HepG2 (cell line): ENCODE measurements around the gene DDR1. TPM values are rescaled to one million over a fixed set of nuclear protein-coding genes. Genes with fewer than 3 reads are reported as not detected.

ENCODE experiments used
- AHR ChIP-seq: IDR thresholded peaks from 2 replicates; pipeline ENCODE4 v1.6.1; 2018; ENCODE audit warnings: missing genetic modification reagents, missing compliant biosample characterization
- CENPBD1 ChIP-seq: sonication (generic); formaldehyde crosslinking; IDR thresholded peaks from 2 replicates; pipeline ENCODE4 v1.8.0; 2022; ENCODE audit warnings: missing genetic modification reagents, low read depth, mild to moderate bottlenecking, borderline replicate concordance
- DMAP1 ChIP-seq: IDR thresholded peaks from 2 replicates; pipeline ENCODE4 v1.6.1; 2016
- FOXO4 ChIP-seq: sonication (generic); formaldehyde crosslinking; conservative IDR thresholded peaks from 2 replicates; pipeline ENCODE4 v1.8.1; 2023; ENCODE audit warnings: missing genetic modification reagents
- KDM4B ChIP-seq: sonication (generic); formaldehyde crosslinking; IDR thresholded peaks from 2 replicates; pipeline ENCODE4 v1.4.0; 2020; ENCODE audit warnings: missing genetic modification reagents
- MTA3 ChIP-seq: sonication (generic); formaldehyde crosslinking; IDR thresholded peaks from 2 replicates; pipeline ENCODE4 v1.4.0; 2020; ENCODE audit warnings: missing genetic modification reagents
- NCOA1 ChIP-seq: sonication (generic); formaldehyde crosslinking; IDR thresholded peaks from 2 replicates; pipeline ENCODE4 v1.9.0; 2021; ENCODE audit warnings: missing genetic modification reagents
- NFATC3 ChIP-seq: sonication (generic); formaldehyde crosslinking; IDR thresholded peaks from 2 replicates; pipeline ENCODE4 v1.5.1; 2020; ENCODE audit warnings: mild to moderate bottlenecking, missing genetic modification reagents
- NR2F2 ChIP-seq: IDR thresholded peaks from 2 replicates; pipeline ENCODE4 v1.6.1; 2012; ENCODE audit warnings: low read depth, inconsistent platforms, borderline replicate concordance
- PCBP2 ChIP-seq: fragments of 200-400 bp; formaldehyde crosslinking; optimal IDR thresholded peaks from 2 replicates; pipeline ENCODE3; 2018; ENCODE audit warnings: low read length, low read depth; ENCODE audit not compliant: poor library complexity, severe bottlenecking
- RBM39 ChIP-seq: fragments of 200-400 bp; formaldehyde crosslinking; IDR thresholded peaks from one replicate; pipeline ENCODE4 v1.6.1; 2018; ENCODE audit warnings: antibody characterized with exemption, mild to moderate bottlenecking, low read depth, low read length; ENCODE audit not compliant: poor library complexity, severe bottlenecking
- SMYD3 ChIP-seq: sonication (generic); formaldehyde crosslinking; IDR thresholded peaks from 2 replicates; pipeline ENCODE4 v1.8.1; 2023; ENCODE audit warnings: mild to moderate bottlenecking, missing genetic modification reagents
- SRSF9 ChIP-seq: fragments of 200-400 bp; formaldehyde crosslinking; IDR thresholded peaks from 2 replicates; pipeline ENCODE4 v1.6.1; 2018; ENCODE audit warnings: borderline replicate concordance, mild to moderate bottlenecking, low read depth, low read length; ENCODE audit not compliant: insufficient read depth, poor library complexity, severe bottlenecking
- TBX3 ChIP-seq: fragments of 450-650 bp; IDR thresholded peaks from 2 replicates; pipeline ENCODE4 v1.6.1; 2017; ENCODE audit warnings: antibody characterized with exemption, mild to moderate bottlenecking, inconsistent platforms, borderline replicate concordance
- TGIF2 ChIP-seq: IDR thresholded peaks from 2 replicates; pipeline ENCODE4 v1.6.1; 2016; ENCODE audit warnings: control low read depth, missing compliant biosample characterization
- THAP11 ChIP-seq: IDR thresholded peaks from 2 replicates; pipeline ENCODE4 v1.6.1; 2016; ENCODE audit warnings: missing biosample characterization, missing genetic modification reagents
- TOPORS ChIP-seq: sonication (generic); formaldehyde crosslinking; IDR thresholded peaks from 2 replicates; pipeline ENCODE4 v1.8.0; 2023; ENCODE audit warnings: mild to moderate bottlenecking, missing genetic modification reagents
- ZBTB21 ChIP-seq: sonication (generic); formaldehyde crosslinking; IDR thresholded peaks from 2 replicates; pipeline ENCODE4 v1.4.0; 2020; ENCODE audit warnings: missing genetic modification reagents
- ZNF253 ChIP-seq: sonication (generic); formaldehyde crosslinking; IDR thresholded peaks from 2 replicates; pipeline ENCODE4 v1.8.0; 2022; ENCODE audit warnings: mild to moderate bottlenecking, missing genetic modification reagents, borderline replicate concordance
- ZNF530 ChIP-seq: sonication (generic); formaldehyde crosslinking; IDR thresholded peaks from 2 replicates; pipeline ENCODE4 v1.5.0; 2020; ENCODE audit warnings: low read depth, mild to moderate bottlenecking, missing genetic modification reagents
- ZNF556 ChIP-seq: sonication (generic); formaldehyde crosslinking; IDR thresholded peaks from 2 replicates; pipeline ENCODE4 v1.4.0; 2020; ENCODE audit warnings: mild to moderate bottlenecking, missing genetic modification reagents, borderline replicate concordance
- ZNF562 ChIP-seq: sonication (generic); formaldehyde crosslinking; IDR thresholded peaks from 2 replicates; pipeline ENCODE4 v1.8.0; 2022; ENCODE audit warnings: missing genetic modification reagents, borderline replicate concordance
- ZNF670 ChIP-seq: sonication (generic); formaldehyde crosslinking; IDR thresholded peaks from 2 replicates; pipeline ENCODE4 v1.8.0; 2022; ENCODE audit warnings: mild to moderate bottlenecking, missing genetic modification reagents, borderline replicate concordance
- ZNF704 ChIP-seq: sonication (generic); formaldehyde crosslinking; IDR thresholded peaks from 2 replicates; pipeline ENCODE4 v1.8.1; 2023; ENCODE audit warnings: mild to moderate bottlenecking, inconsistent platforms, moderate library complexity, missing genetic modification reagents, borderline replicate concordance
- ZNF709 ChIP-seq: sonication (generic); formaldehyde crosslinking; IDR thresholded peaks from 2 replicates; pipeline ENCODE4 v1.5.0; 2020; ENCODE audit warnings: mild to moderate bottlenecking, missing genetic modification reagents
- polyA plus RNA-seq, 8 experiments: library from polyadenylated mRNA; depleted of rRNA in 3 of 8; stranded (reverse) in 7 of 8; unstranded in 1 of 8; fragments of >200 nt; fragmentation: Illumina TruSeq in 4 of 8; extraction: Trizol in 4 of 8; gene quantifications; 2 replicates each; pipeline versions ENCODE4 v1.2.1 to v1.2.3, GENCODE V29; 2011 to 2016; ENCODE audit warnings: low read depth in 4 of 8, missing spikeins in 1 of 8, mixed read lengths in 1 of 8; ENCODE audit not compliant: insufficient read depth in 1 of 8
- total RNA-seq, 5 experiments: library from RNA; depleted of rRNA; stranded (reverse); fragments of >200 nt; fragmentation: Illumina TruSeq; extraction: Trizol; gene quantifications; 2 replicates each; pipeline ENCODE4 v1.2.3, GENCODE V29; 2016; ENCODE audit warnings: low read depth in 1 of 5
- TF ChIP-seq, protein P1 (sequence below): sonication (generic); formaldehyde crosslinking; IDR thresholded peaks from 2 replicates; pipeline ENCODE4 v1.4.0; 2020; ENCODE audit warnings: missing genetic modification reagents

The DDR1 gene
- total and polyA plus RNA-seq, 2 of the 13 experiments (the other 11 are each of a cell fraction or from before 2014, with no cell fraction given): 16.7 to 20.2 TPM

DNA sequence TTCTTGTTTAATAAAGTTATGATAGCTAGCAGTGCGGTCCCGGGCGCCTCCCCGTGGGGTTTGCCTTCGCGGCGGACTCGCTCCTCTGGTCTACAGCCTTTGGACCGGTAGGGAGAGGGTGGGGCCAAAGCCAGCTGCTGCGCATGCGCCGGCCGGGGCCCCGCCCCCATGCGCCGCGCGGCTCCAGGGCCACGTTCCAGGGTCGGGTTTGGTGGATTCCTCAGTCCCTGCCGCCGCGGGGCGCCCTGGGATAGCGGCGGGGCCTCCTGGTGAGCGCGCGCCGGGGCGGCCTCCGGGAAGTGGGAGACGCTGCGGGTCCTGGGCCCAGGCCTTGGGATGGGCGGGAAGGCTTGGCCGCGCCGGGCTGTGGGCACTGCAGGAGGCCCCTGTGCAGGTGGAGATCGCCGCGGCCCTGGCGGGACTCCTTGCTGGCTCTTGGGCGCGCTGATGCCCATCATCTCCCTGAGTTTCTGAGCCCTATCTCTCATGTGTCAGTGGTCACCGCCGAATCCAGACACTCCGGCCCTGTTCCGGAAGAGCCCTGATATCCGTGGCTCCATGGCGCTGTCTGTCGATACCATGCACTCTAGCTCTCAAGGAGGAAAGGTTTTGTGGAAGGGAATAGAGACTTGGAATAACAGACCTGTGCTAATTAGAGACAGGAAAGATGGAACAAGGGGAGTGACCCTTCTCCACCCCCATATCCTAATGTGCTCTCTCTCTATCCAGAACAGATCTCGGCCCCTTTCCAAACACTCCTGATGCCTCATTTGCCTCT, 29.9 kb downstream of the DDR1 start, which contains the start of gene VARS2 (continued):
- TF ChIP-seq RBM39: peak; percentile 96
- TF ChIP-seq THAP11 (CRISPR knock-in tag): peak; percentile 91
- peak; percentile 86 for TF ChIP-seq TGIF2 (CRISPR knock-in tag)
- no peak for TF ChIP-seq CENPBD1 (CRISPR knock-in tag)
- peak; percentile 60; the same call in 1 of the 2 replicates for TF ChIP-seq KDM4B (CRISPR knock-in tag)
- peak; percentile 98; the same call in 1 of the 2 replicates for TF ChIP-seq ZNF670 (CRISPR knock-in tag)
- TF ChIP-seq, protein P1, sequence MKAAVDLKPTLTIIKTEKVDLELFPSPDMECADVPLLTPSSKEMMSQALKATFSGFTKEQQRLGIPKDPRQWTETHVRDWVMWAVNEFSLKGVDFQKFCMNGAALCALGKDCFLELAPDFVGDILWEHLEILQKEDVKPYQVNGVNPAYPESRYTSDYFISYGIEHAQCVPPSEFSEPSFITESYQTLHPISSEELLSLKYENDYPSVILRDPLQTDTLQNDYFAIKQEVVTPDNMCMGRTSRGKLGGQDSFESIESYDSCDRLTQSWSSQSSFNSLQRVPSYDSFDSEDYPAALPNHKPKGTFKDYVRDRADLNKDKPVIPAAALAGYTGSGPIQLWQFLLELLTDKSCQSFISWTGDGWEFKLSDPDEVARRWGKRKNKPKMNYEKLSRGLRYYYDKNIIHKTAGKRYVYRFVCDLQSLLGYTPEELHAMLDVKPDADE (CRISPR knock-in tag): 0 out of 2 replicates have a peak, but pooled peaks have one; percentile 54
- no peak; the same call in 1 of the 2 replicates for TF ChIP-seq ZNF253
- peak; percentile 97 for TF ChIP-seq AHR (CRISPR knock-in tag)
- peak; percentile 64; the same call in 1 of the 2 replicates for TF ChIP-seq ZNF562 (CRISPR knock-in tag)
- TF ChIP-seq NFATC3 (CRISPR knock-in tag): no peak
- TF ChIP-seq FOXO4 (CRISPR knock-in tag): 0 out of 2 replicates have a peak, but pooled peaks have one; percentile 91
- TF ChIP-seq DMAP1 (CRISPR knock-in tag): peak; percentile 89
- TF ChIP-seq ZBTB21 (CRISPR knock-in tag): peak; percentile 28; the same call in 1 of the 2 replicates
- TF ChIP-seq NR2F2: 0 out of 2 replicates have a peak, but pooled peaks have one; percentile 11
- peak; percentile 91 for TF ChIP-seq ZNF709 (CRISPR knock-in tag)
- 0 out of 2 replicates have a peak, but pooled peaks have one; percentile 62 for TF ChIP-seq ZNF530 (CRISPR knock-in tag)
- peak; percentile 72; the same call in 1 of the 2 replicates for TF ChIP-seq SMYD3 (CRISPR knock-in tag)
- TF ChIP-seq ZNF556 (CRISPR knock-in tag): peak; percentile 69; the same call in 1 of the 2 replicates
- TF ChIP-seq SRSF9: no peak
- peak; percentile 98 for TF ChIP-seq NCOA1 (CRISPR knock-in tag)
- TF ChIP-seq ZNF704 (CRISPR knock-in tag): peak; percentile 79; the same call in 1 of the 2 replicates
- TF ChIP-seq PCBP2: no peak
- TF ChIP-seq TBX3: no peak
- TF ChIP-seq TOPORS: peak; percentile 98
- no peak for TF ChIP-seq MTA3
